ENCODE measurements around the gene PRKCA.

PRKCA gene

DNA sequence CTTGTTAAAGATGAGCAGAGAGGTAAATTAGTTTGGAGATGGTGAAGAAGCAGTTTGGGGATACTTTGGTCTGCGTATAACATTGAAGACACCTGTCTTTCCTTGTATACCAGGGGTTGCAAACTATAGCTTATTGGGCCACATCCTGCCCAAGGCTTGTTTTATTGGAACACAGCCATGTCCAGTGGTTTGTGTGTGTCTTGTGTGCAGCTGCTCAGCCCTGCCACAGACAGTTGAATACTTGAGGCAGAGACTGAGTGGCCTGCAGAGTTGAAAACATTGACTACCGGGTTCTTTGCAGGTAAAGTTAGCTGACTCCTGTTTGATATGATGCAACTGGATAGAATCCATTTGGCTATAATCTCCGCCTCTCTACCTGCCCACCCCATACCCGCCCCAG, 224.4 kb downstream of the PRKCA start:
- no peak for DNase-seq (ENCODE audit: low read depth)
- no peak overlapping the region for H3K4me3 ChIP-seq (ENCODE audit: low read length)
- TF ChIP-seq, protein P1, sequence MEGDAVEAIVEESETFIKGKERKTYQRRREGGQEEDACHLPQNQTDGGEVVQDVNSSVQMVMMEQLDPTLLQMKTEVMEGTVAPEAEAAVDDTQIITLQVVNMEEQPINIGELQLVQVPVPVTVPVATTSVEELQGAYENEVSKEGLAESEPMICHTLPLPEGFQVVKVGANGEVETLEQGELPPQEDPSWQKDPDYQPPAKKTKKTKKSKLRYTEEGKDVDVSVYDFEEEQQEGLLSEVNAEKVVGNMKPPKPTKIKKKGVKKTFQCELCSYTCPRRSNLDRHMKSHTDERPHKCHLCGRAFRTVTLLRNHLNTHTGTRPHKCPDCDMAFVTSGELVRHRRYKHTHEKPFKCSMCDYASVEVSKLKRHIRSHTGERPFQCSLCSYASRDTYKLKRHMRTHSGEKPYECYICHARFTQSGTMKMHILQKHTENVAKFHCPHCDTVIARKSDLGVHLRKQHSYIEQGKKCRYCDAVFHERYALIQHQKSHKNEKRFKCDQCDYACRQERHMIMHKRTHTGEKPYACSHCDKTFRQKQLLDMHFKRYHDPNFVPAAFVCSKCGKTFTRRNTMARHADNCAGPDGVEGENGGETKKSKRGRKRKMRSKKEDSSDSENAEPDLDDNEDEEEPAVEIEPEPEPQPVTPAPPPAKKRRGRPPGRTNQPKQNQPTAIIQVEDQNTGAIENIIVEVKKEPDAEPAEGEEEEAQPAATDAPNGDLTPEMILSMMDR (IDR thresholded peaks at IDR 0.05; ENCODE audit: insufficient read depth, low read depth, low read length, missing control alignments) = no peak

DNA sequence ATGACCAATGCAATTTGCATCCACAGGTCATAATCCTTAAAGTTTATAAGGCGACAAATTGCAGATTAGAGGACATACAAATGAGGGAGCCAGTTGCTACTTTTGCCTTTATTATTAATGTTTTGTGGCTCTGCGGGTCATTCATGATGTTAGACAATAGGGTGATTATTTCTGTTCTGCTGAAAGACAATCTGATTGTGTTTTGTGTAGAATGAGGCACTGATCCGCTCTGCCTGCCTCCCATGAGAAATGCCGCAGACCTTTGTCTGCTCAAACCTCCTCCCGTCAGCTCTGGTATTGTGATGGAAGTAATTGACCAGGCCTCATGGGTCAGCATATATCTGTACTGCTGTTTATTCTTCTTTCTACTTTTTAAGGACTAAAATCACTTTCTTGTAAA, 224.9 kb downstream of the PRKCA start:
- DNase-seq (ENCODE audit: low read depth) = no peak
- TF ChIP-seq, protein P1 (IDR thresholded peaks at IDR 0.05; ENCODE audit: insufficient read depth, low read depth, low read length, missing control alignments) = no peak
- no peak overlapping the region for H3K4me3 ChIP-seq (ENCODE audit: low read length)

DNA sequence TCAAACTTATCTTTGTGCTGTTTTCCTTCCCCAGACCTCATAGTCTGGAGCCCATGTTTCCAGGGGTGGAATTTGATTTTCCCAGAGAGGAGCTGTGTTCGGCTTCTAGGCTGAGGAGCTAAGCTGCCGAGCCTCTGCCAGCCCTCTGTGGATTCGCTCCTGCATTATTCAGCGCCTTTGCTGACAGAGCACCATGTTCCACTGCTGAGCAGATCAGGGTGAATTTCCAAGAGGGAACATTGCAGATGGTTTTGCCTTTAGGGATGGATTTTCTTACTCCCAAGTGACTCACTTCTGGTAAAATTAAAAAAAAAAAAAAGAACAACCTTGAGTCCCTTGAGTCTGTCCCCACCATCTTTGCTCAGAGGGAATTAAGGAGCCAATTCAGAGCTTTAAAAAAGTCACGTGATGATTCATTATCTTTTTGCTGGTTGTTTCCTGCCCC, 229.5 kb downstream of the PRKCA start:
- DNase-seq (ENCODE audit: low read depth) = no peak
- TF ChIP-seq, protein P1 (IDR thresholded peaks at IDR 0.05; ENCODE audit: insufficient read depth, low read depth, low read length, missing control alignments) = no peak

DNA sequence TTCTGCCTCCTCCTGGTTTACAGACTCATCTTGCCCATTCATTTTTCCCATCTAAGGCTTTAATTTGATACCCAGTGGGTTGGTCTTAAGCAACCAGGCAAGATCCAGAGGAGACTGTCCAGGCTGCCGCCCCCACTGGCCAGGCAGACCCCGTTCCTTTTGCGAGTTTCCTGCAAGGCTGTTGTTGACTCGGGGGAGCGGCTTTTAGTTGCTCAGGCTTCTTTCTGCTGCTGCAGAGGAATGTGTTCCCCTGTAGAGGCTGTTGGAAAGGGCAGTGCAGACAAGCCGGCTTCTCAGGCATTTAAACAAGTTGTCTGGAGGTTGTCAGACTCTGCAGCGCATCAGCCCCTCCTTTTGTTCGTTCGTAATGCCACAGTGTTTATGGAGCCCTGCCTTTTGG, 231.2 kb downstream of the PRKCA start:
- no peak overlapping the region for H3K4me3 ChIP-seq (ENCODE audit: low read length)
- TF ChIP-seq, protein P1 (IDR thresholded peaks at IDR 0.05; ENCODE audit: insufficient read depth, low read depth, low read length, missing control alignments) = no peak
- DNase-seq (ENCODE audit: low read depth) = no peak

More for the DNA sequence above, 229.5 kb downstream of the PRKCA start:
- H3K4me3 ChIP-seq (ENCODE audit: low read length) = no peak overlapping the region

DNA sequence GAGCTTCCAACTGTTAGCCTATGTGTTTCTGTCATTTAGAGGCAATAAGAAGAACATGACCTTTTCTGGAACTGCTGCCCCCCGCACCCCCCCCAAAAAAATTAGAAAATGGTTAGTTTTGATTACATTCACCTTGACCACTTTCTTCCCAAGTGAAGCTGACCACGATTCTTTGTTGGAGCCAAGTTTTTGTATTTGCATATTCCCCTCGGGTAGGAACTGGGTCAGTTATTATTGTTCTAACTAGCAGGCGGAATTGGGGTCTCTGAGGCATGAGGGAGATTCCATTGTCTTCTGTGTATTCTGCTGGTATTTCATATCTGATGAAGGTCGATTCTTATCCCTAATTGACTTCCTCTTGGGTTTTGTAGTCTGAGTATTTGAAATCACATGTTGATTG, 231.6 kb downstream of the PRKCA start:
- no peak overlapping the region for H3K4me3 ChIP-seq (ENCODE audit: low read length)
- TF ChIP-seq, protein P1 (IDR thresholded peaks at IDR 0.05; ENCODE audit: insufficient read depth, low read depth, low read length, missing control alignments) = no peak
- DNase-seq (ENCODE audit: low read depth) = no peak

DNA sequence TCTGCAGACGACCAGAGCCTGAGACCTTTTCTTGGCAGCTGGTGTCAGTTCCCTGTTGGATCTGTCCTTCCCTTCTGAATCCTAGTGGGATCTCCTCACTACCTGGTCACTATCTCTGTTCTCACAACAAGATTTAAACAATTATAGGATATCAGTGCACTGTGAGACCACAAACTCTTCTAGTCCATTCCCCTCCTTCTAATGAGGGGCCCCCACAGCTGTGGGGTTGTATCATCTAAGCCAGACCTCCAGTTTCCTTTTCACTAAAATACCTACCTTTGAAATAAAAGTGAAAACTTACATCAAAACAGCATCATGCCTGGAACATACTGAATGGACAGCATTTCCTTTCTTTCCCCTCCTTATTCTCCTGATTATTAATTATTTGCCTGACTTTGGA, 233.2 kb downstream of the PRKCA start:
- no peak for DNase-seq (ENCODE audit: low read depth)
- no peak overlapping the region for H3K4me3 ChIP-seq (ENCODE audit: low read length)
- TF ChIP-seq, protein P1 (IDR thresholded peaks at IDR 0.05; ENCODE audit: insufficient read depth, low read depth, low read length, missing control alignments) = no peak

DNA sequence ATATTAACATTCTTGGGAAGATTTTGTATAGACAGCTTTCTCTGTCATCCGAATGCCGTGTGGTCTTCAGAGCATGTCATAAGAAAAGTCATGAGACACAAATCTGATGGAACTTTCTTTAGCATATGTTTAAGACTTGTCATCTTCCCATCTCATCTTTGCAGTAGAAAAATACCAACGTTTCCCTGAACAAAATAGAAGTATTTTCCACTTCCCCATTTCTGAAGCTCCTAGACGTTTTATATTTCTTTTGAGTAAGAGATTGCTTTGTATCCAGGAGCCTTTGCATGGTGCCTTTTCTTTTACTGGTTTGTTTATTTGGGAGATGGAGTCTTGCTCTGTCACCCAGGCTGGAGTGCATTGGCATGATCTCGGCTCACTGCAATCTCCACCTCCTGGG, 235.1 kb downstream of the PRKCA start:
- TF ChIP-seq, protein P1 (IDR thresholded peaks at IDR 0.05; ENCODE audit: insufficient read depth, low read depth, low read length, missing control alignments) = no peak
- DNase-seq (ENCODE audit: low read depth) = no peak
- H3K4me3 ChIP-seq (ENCODE audit: low read length) = no peak overlapping the region

Measured in epithelial cell of esophagus (primary cell).